ENCODE data around the gene CEP112. TPM values are rescaled to one million over a fixed set of nuclear protein-coding genes. Genes with fewer than 3 reads are reported as not detected.

The CEP112 gene
- total and polyA plus RNA-seq, 2 experiments from 2014 or later, result 4.0 to 4.3 TPM

- no peak overlapping the region for H3K4me3 Mint-ChIP-seq
- Histone ChIP-seq H3K4me2 (no peak overlapping the region), H3K9me2 (ENCODE audit: insufficient read depth) (no peaks in the 10 kb centered on the region), H2AFZ (no peak overlapping the region), H3K27ac (ENCODE audit: low read depth) (no peak overlapping the region), H3F3A (replicated peaks; ENCODE audit: low read depth) (no peaks in the 10 kb centered on the region), H3K4me1 (ENCODE audit: insufficient read depth) (no peaks in the 10 kb centered on the region), H3K27me3 (ENCODE audit: insufficient read depth) (no peaks in the 10 kb centered on the region), H3K79me2 (replicated peaks; ENCODE audit: insufficient read depth) (no peaks in the 10 kb centered on the region), H4K20me1 (replicated peaks; ENCODE audit: insufficient read depth) (no peaks in the 10 kb centered on the region), H3K4me3 (no peak overlapping the region), H3K36me3 (ENCODE audit: insufficient read depth) (no peaks in the 10 kb centered on the region)
- H3K27me3 Mint-ChIP-seq (ENCODE audit: insufficient read depth, low read depth, poor library complexity), result no peaks in the 10 kb centered on the region
- H3K36me3 Mint-ChIP-seq (ENCODE audit: low read depth), result no peaks in the 10 kb centered on the region
- H3K27ac Mint-ChIP-seq, result no peak overlapping the region
- DNase-seq (ENCODE audit: low spot score), result no peak
- H3K4me1 Mint-ChIP-seq, result no peaks in the 10 kb centered on the region; the same call in 2 of the 3 replicates
- ATAC-seq, result no peak
- TF ChIP-seq NANOG (IDR thresholded peaks at IDR 0.05; ENCODE audit: borderline replicate concordance) (no peak), REST (IDR thresholded peaks at IDR 0.05; ENCODE audit: unreplicated experiment) (no peak), STAT1 (IDR thresholded peaks at IDR 0.05; ENCODE audit: unreplicated experiment) (no peak), ZNF462 (CRISPR knock-in tag; IDR thresholded peaks at IDR 0.05) (no peak), ZNF114 (CRISPR knock-in tag; IDR thresholded peaks at IDR 0.05) (no peak), EZH2phosphoT487 (IDR thresholded peaks at IDR 0.05; ENCODE audit: unreplicated experiment) (no peak), CREB1 (CRISPR knock-in tag; IDR thresholded peaks at IDR 0.05; ENCODE audit: low read depth) (no peak), CTCF (conservative IDR thresholded peaks at IDR 0.05; ENCODE audit: low read depth in 2 of 2) (no peak), JUNB (IDR thresholded peaks at IDR 0.05; ENCODE audit: unreplicated experiment) (no peak), EZH2 (IDR thresholded peaks at IDR 0.05; ENCODE audit: low read depth, unreplicated experiment) (no peak), POLR2AphosphoS5 (IDR thresholded peaks at IDR 0.05; ENCODE audit: low read depth) (no peak), ETS1 (IDR thresholded peaks at IDR 0.05) (no peak), ZNF331 (CRISPR knock-in tag; IDR thresholded peaks at IDR 0.05; ENCODE audit: low read depth) (no peak)
- H3K9me3 Mint-ChIP-seq, result no peaks in the 10 kb centered on the region
Observed at GRCh38 chr17:66184392-66184791, 7.5 kb downstream of the CEP112 start.
